NCI-H69 (cell line): Measurements from ENCODE around the gene NOMO2.
A peak's percentile ranks its signal among the peaks of the same experiment; 100 is the strongest.
"Not testable (repeated sequence)": the region's sequence is repeated elsewhere in the genome, so short reads cannot be mapped to it uniquely, and the experiment has no call there.

Experiments
- DNase-seq: peaks from one replicate; lab custom pipeline; 2025; lab: John Stamatoyannopoulos, UW

Gene NOMO2

DNA sequence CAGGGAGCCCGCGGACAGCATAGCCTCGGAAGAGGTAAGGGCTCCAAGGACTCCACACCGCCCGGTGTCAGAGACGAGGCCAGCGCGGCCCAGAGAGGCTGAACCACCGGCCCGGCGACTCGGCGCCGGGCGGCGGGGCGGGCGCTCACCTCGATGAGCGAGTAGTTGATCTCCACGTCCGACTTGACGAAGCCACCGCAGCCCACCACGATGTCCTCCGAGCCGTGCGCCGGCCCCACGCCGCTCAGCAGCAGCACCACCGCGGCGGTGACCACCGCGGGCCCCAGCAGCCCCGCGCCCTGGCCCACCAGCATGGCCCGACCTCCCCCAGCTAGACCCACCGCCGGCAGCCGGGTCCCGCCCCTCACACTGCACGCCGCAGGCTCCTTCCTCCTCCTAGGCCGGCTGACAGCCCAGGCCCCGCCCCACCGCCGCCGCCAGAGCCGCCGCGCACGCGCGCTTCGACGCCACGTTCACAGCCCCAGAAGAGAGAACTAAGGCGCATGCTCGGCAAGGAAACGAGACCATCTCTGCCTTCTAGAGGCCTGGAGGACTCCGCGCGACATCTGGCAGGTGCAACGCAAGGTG, at the start of gene NOMO2:
Gene NOMO2, minus strand, starts transcription at position 371 of the 588 bp plus-strand sequence. Its CDS starts 57 bp downstream, at position 314.
- peak; percentile 58 for DNase-seq

GRCh38 chr16:18610147-18610803, 48.4 kb upstream of the NOMO2 start:
- DNase-seq, result not testable (repeated sequence)

DNA sequence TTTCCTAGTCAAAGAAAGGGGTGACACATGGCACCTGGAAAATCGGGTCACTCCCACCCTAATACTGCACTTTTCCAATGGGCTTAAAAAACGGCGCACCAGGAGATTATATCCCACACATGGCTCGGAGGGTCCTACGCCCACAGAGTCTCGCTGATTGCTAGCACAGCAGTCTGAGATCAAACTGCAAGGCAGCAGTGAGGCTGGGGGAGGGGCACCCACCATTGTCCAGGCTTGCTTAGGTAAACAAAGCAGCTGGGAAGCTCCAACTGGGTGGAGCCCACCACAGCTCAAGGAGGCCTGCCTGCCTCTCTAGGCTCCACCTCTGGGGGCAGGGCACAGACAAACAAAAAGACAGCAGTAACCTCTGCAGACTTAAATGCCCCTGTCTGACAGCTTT, 46.4 kb upstream of the NOMO2 start:
- DNase-seq, result not testable (repeated sequence)

- DNase-seq, result not testable (repeated sequence)
These were observed 41.8 kb upstream of the NOMO2 start for GRCh38 chr16:18603572-18604246.

DNA sequence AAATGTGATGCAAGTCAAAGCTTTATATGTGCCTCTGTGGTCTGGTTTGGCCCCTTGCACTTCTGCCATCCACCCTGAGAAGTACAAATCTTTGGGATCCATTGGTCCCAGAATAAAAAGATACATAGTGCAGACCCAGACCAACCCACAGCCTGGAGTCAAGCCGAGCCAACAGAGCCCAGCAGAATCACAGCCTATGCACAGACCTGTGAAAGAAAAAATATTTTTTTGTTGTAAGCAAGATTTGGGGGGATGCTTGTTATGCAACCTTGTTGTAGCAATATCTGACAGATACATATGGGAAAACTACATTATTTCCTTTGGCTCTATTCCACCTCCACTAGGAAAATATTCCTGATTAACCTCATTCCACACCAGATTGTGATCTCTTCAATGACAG, 36.7 kb upstream of the NOMO2 start:
- not testable (repeated sequence) for DNase-seq

- DNase-seq, result peak; percentile 16
These were observed 35.8 kb upstream of the NOMO2 start for GRCh38 chr16:18597734-18598133.

- peak; percentile 65 for DNase-seq
These were observed 35.4 kb upstream of the NOMO2 start for GRCh38 chr16:18597319-18597718.

- DNase-seq, result not testable (repeated sequence)
These were observed 33.9 kb upstream of the NOMO2 start for GRCh38 chr16:18595796-18596195.

GRCh38 chr16:18594880-18595279, 33.0 kb upstream of the NOMO2 start:
- DNase-seq, result not testable (repeated sequence)

DNA sequence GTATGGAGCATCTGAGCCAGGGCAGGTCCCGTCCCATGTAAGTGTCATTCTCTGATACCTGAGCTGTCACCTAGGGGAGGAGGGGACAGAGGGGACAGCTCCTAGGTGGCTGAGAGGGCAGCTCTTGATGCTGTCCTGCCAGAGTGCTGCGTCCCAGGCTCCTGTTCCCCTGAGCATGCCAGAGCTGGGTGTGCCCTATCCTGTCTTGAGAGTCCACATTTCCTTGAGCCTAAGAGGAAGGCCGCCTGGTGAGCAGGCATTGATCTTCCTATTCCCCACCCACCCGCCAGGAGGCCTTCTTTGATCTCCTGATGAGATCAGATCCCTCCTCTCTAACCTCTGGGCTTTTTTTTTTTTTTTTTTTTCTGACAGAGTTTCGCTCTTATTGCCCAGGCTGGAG, 32.0 kb upstream of the NOMO2 start:
- DNase-seq, result not testable (repeated sequence)

DNA sequence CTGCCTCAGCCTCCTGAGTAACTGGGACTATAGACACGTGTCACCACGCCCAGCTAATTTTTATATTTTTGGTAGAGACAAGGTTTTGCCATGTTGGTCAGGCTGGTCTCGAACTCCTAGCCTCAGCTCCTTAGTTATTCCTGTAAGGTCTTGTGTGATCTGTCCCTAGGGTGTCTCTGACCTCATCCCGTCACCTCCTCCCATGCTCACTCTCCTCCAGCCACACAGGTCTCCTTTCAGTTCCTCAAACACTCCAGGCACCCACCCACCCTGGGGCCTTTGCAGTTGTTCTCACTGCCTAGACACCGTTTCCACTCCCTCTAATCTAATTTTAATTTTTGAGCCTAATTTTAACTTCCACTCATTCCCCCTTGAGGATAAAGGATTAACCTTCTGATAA, 31.1 kb upstream of the NOMO2 start:
- DNase-seq, result not testable (repeated sequence)

- DNase-seq, result peak; percentile 71
These were observed 30.0 kb upstream of the NOMO2 start for GRCh38 chr16:18591908-18592307.

- DNase-seq, result not testable (repeated sequence)
These were observed 29.5 kb upstream of the NOMO2 start for GRCh38 chr16:18591441-18591840.

GRCh38 chr16:18589806-18590205, 27.9 kb upstream of the NOMO2 start:
- DNase-seq, result not testable (repeated sequence)

DNA sequence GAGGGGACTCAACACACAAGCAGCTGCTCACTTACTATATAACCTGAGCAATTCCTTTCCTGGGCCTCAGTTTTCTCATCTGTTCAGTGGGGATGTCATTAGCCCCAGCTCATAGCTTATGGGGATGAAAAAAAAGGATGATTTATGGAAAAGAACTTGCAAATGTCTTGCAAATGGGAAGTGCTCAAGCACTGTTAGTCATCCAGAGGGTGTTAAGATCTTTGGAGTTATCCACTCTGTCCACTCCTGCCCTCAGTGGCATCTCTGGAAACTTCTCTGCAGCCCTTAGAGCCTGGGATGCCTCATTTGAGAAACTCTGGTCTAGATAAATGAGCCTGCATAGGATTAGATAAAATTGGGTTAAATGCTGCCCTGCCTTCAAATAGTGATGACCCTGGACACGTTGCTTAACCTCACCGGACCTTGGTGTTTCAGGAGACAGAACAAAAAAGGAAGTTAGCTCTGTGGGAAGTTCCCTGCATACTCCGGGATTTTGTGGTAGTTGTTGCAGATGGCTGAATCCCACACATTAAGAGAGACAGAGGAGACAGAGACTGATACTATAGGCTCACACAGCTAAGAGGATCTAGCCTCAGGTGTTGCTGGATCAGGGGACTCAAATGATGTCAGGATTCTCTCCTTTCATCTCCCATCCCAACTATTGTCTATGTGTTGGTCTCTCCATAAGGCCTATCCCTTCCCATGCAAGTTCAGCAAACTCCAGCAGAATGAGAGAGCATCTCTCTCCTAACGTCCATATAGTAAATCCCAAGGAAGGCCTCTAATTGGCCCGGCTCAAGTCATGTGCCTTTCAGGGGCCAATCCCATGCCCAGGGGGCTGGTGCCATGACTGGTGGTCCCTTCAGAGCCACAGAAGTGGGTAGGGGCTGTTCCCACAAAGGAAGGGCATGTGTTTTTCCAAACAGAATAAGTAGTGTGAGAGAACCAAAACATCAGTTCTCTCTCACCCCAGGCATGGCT, 25.0 kb upstream of the NOMO2 start:
- not testable (repeated sequence) for DNase-seq

GRCh38 chr16:18585789-18586188, 23.9 kb upstream of the NOMO2 start:
- not testable (repeated sequence) for DNase-seq

GRCh38 chr16:18582902-18583301, 21.0 kb upstream of the NOMO2 start:
- DNase-seq, result no peak

GRCh38 chr16:18580396-18580795, 18.5 kb upstream of the NOMO2 start:
- DNase-seq, result not testable (repeated sequence)

- not testable (repeated sequence) for DNase-seq
These were observed 17.4 kb upstream of the NOMO2 start for GRCh38 chr16:18579261-18579660.

DNA sequence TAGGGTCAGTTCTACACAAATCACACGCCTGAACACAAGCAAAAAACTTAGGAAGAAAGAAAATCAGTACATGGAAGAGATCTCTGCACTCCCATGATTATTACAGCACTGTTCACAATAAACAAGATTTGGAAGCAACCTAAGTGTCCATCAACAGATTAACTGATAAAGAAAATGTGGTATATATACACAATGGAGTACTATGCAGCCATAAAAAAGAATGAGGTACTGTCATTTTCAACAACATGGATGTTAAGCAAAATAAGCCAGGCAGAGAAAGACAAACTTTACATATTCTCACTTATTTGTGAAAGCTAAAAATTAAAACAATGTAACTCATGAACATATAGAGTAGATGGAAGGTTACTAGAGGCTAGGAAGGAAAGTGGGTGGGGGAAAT, 16.0 kb upstream of the NOMO2 start:
- DNase-seq, result not testable (repeated sequence)

GRCh38 chr16:18575945-18576344, 14.0 kb upstream of the NOMO2 start:
- not testable (repeated sequence) for DNase-seq
